Stomach smooth muscle (tissue), 2 donors: ENCODE data around the gene NUDT8.
"Not testable (repeated sequence)": the region's sequence is repeated elsewhere in the genome, so short reads cannot be mapped to it uniquely, and the experiment has no call there.

ENCODE experiments used
- H3K27ac ChIP-seq: one replicate; pipeline ENCODE4 v1.7.0; 2013; ENCODE audit warnings: mild to moderate bottlenecking, low read length, inconsistent platforms
- H3K27me3 ChIP-seq, 2 donors: one replicate each; pipeline ENCODE4 v1.7.0; 2013; ENCODE audit warnings: low read length in 2 of 2; ENCODE audit not compliant: insufficient read depth in 2 of 2, control insufficient read depth in 1 of 2
- H3K36me3 ChIP-seq, 2 donors: one replicate each; pipeline ENCODE4 v1.7.0; 2013; ENCODE audit warnings: low read length in 2 of 2; ENCODE audit not compliant: control insufficient read depth in 2 of 2, insufficient read depth in 2 of 2
- H3K4me1 ChIP-seq: one replicate; pipeline ENCODE4 v1.7.0; 2013; ENCODE audit warnings: low read length; ENCODE audit not compliant: control insufficient read depth, insufficient read depth
- H3K4me3 ChIP-seq, 2 donors: one replicate each; pipeline ENCODE4 v1.7.0; 2013; ENCODE audit warnings: low read length in 2 of 2
- H3K9ac ChIP-seq, 2 donors: one replicate each; pipeline ENCODE4 v1.7.0; 2013; ENCODE audit warnings: low read length in 2 of 2, mild to moderate bottlenecking in 1 of 2
- H3K9me3 ChIP-seq, 2 donors: one replicate each; pipeline ENCODE4 v1.7.0; 2013; ENCODE audit warnings: low read length in 2 of 2; ENCODE audit not compliant: control insufficient read depth in 2 of 2
- donor health status: healthy.
- donor health status: Pancreatic carcinoma.

The NUDT8 gene

DNA sequence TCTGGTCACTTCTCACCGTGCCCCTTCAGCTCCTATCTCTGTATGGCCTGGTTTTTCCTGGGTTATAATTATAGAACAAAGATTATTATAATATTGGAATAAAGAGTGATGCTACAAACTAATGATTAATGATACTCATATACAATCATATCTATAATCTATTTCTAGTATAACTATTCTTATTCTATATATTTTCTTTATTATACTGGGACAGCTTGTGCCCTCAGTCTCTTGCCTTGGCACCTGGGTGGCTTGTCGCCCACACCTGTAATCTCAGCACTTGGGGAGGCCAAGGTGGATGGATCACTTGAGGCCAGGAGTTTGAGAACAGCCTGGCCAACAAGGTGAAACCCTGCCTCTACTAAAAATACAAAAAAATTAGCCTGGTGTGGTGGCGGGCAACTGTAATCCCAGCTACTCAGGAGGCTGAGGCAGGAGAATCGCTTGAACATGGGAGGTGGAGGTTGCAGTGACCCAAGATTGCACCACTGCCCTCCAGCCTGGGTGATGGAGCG, 30.0 kb upstream of the NUDT8 start:
- not testable (repeated sequence) for H3K4me3 ChIP-seq, H3K27me3 ChIP-seq, H3K9ac ChIP-seq, H3K36me3 ChIP-seq, H3K9me3 ChIP-seq, H3K27ac ChIP-seq, H3K4me1 ChIP-seq

DNA sequence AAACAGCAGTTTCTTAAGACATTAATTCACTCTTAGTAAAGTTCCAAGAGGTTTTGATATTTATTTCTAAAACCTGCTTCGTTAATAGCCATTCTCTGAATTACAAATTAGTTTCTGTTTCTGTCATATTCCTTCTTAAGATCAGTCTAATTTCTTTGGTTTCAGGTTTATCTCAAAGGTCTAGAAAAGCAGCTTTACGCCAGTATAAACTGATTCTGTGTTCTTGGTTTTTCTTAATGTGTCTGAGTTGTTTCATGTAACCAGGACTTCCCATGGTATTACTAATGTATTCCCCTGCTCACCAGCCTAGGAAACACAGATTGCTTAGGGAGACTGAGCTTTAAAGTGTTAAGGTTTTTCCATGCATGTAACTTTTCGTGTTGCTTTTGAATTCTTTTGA, 27.6 kb upstream of the NUDT8 start:
- Histone ChIP-seq H3K27ac (no peak overlapping the region), H3K4me3 (no peak overlapping the region), H3K36me3 (no peaks in the 10 kb centered on the region), H3K9ac (no peak overlapping the region), H3K9me3 (no peaks in the 10 kb centered on the region), H3K4me1 (no peaks in the 10 kb centered on the region), H3K27me3 (no peaks in the 10 kb centered on the region)

DNA sequence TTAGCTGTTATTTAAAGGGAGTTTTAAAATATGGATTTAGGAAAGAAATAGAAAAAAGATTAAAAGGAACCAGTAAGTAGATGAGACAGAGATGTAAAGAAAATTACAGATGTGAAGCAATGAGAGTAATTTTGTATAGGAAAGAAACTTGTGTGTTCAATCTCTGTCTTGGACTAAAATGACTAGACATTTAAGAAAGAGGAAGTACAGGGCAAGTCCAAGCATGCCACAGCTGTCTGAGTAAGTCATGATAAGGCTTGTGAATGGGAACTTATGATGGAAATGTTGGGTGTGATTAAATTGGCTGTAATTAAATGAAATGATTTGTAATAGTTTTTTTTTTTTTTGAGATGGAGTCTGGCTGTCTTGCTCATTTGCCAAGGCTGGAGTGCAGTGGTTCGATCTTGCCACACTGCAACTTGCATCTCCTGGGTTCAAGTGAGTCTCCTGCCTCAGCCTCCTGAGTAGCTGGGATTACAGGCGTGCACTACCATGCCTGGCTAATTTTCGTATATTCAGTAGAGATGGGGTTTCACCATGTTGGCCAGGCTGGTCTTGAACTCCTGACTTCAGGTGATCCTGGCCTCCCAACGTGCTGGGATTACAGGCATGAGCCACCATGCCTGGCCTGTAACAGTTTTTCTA, 26.7 kb upstream of the NUDT8 start:
- Histone ChIP-seq H3K36me3 (no peaks in the 10 kb centered on the region), H3K27ac (no peak overlapping the region)

DNA sequence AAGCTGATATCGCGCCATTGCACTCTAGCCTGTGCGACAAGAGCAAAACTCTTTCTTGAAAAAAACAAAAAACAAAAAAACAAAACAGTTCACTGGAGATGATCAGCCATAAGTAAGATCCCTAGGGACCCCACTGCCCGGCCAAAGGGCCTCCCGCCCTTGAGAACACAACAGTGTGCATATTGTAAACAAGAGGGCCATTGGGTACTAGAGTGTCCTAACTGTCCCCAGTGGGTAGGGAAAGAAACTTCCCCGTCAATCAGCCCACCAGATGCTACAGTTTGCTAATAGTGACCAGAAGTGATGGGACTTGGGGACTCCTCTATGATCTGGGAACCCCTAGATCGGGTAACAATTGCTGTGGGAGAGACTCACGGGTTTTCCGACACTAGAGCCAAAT, 24.5 kb upstream of the NUDT8 start:
- no peak overlapping the region for H3K27ac ChIP-seq
- no peak overlapping the region for H3K4me3 ChIP-seq
- H3K9me3 ChIP-seq: no peaks in the 10 kb centered on the region
- H3K27me3 ChIP-seq: peaks cover 3 to 6% of the 10 kb centered on the region in 2 donors
- no peak overlapping the region for H3K9ac ChIP-seq
- H3K4me1 ChIP-seq: no peaks in the 10 kb centered on the region
- no peaks in the 10 kb centered on the region for H3K36me3 ChIP-seq

More for the DNA sequence above, 26.7 kb upstream of the NUDT8 start:
- H3K9ac ChIP-seq: no peak overlapping the region
- no peaks in the 10 kb centered on the region for H3K27me3 ChIP-seq
- H3K4me1 ChIP-seq: no peaks in the 10 kb centered on the region
- no peak overlapping the region for H3K4me3 ChIP-seq
- no peaks in the 10 kb centered on the region for H3K9me3 ChIP-seq

DNA sequence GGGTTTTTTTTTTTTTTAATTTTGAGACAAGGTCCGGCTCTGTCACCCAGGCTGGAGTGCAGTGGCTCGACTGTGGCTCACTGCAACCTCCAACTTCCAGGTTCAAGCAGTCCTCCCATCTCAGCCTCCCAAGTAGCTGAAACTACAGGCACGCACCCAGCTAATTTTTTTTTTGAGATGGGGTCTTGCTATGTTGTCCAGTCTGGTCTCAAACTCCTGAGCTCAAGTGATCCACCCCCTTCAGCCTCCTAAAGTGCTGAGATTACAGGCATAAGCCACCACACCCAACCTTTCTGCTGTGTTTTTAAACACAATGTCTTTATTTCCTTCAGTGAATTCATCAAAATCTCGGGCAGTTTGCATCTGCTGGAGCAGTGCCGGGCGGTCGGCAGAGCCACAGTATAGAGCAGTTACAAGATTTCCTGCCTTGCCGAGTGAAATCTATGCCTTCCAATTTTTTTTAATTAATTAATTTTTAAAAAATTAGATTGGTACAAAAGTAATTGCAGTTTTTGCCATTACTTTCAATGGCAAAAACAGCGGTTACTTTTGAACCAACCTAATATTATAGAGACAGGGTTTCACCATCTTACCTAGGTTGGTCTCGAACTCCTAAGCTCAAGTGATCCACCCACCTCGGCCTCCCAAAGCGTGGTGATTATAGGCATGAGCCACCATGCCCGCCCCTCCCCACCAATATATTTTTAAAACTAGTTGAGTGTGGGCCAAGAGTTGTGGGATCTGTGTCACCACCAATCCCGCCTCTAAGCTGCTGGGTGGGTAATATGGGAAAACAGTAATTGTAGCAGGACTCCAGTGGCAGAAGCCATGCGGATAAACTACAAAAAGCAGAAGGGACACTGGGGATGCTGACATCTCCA, 23.5 kb upstream of the NUDT8 start:
- Histone ChIP-seq H3K36me3 (no peaks in the 10 kb centered on the region), H3K9me3 (no peaks in the 10 kb centered on the region), H3K27me3 (peaks cover 5 to 8% of the 10 kb centered on the region in 2 donors), H3K4me1 (no peaks in the 10 kb centered on the region), H3K9ac (no peak overlapping the region), H3K27ac (no peak overlapping the region), H3K4me3 (no peak overlapping the region)

DNA sequence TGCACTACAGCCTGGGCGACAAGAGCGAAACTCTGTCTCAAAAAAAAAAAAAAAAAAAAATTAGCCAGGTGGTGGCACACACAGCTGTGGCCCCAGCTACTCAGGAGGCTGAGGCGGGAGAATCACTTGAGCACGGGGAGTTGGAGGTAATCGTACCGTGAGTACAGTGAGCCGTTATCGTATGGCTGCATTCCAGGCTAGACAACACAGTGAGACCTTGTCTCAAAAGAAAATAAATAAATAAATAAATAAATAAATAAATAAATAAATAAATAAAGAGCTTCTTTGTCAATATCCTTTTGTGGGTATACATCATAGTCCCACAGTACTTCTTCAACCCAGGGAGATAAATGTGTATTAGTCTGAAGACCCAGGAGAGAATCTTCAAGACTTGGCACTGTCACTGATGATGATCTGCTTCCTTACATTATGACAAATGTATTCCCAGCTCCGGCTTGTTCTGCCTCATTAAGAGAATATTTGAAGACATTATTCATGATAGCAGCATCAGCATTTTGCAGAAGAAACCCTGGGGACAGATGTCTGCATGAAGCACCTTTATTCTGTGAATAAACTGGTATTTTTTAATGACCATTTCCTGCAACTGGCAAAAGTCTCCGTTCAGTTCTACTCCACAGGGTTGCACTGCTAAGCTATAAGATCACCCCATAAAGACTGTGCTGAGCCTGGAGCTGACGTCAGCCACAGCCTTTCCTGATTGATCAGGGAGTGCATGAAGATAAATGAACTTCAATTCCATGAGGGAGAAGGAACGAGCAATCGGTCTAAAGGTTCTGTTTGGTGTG, 22.4 kb upstream of the NUDT8 start:
- Histone ChIP-seq H3K4me1 (no peaks in the 10 kb centered on the region), H3K9me3 (no peaks in the 10 kb centered on the region), H3K4me3 (no peak overlapping the region), H3K27ac (no peak overlapping the region), H3K9ac (no peak overlapping the region), H3K27me3 (peaks cover 5 to 11% of the 10 kb centered on the region in 2 donors), H3K36me3 (no peaks in the 10 kb centered on the region)

DNA sequence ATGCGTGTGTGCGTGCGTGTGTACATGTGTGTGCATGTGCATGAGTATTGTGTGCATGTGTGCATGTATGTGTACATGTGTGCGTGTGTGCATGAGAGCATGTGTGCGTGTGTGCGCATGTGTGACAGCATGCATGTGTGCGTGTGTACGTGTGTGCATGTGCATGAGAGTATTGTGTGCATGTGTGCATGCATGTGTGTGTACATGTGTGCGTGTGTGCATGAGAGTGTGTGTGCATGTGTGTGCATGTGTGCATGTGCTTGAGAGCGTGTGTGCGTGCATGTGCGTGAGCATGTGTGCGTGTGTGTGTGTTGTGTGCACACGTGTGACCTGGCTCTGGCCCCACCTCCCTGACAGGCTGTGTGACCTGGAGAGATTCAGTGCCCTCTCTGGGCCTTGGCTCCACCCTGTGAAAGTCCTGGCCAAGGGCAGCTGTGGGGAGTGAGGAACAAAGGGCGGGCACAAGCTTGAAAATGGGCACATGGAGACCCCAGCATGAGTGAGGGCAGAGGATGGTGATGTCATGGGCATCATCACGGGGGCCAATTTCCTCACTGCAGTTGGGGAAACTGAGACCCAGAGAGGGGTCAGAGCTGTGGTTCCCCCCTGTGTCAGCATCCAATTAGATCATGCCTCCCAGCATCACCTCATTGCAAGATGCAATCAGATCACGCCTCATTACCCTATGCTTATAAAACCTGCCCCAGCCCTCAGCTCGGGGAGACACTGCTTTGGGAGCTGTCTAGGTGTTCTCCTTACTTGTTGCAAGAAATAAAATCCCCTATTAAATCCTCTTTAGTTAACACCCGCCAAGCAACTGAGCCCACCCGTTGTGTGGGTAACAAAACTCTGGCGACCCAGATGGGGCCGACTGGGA, 20.1 kb upstream of the NUDT8 start:
- Histone ChIP-seq H3K9me3 (no peaks in the 10 kb centered on the region), H3K9ac (no peak overlapping the region), H3K4me1 (no peaks in the 10 kb centered on the region), H3K36me3 (no peaks in the 10 kb centered on the region), H3K27me3 (peaks cover 5 to 13% of the 10 kb centered on the region in 2 donors), H3K27ac (no peak overlapping the region), H3K4me3 (no peak overlapping the region)

DNA sequence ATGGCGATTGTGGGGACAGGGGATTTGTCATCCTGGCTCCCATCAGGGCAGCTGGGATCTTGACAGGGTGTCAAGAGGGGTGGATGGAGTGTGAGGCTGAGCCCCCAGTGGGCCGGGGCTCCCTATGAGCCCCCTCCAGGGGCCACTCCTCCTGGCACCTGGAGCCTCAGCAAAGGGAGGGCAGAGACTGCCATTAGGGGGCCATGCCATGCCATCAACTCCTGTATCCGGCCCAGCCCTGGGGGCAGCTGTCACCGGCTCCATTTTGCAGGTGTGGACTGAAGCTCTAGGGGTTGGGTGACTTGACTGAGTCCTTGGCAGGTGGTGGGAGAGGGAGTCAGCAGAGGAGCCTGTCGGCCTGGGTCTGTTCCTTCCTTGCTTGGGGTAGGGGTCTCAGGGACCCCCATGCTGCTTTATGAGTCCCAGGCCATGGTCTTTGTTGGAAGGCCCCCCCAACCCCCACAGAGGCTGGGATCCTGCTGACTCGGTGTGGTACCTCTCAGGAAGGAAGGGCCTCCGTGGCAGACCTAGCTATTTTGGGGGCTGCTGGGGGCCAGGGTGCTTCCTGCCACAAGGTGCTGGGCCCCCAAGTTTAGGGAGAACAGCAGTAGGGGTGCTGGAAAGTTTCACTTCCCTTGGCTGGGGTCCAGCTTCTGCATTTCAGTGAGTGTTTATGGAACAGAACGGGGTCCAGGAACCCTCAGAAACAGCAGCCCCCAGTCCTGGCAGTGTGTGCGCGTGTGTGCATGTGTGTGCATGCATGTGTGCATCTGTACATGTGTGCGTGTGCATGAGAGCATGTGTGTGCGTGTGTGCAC, 19.3 kb upstream of the NUDT8 start:
- Histone ChIP-seq H3K9ac (no peak overlapping the region), H3K27me3 (peaks cover 5 to 13% of the 10 kb centered on the region in 2 donors), H3K4me3 (no peak overlapping the region), H3K4me1 (no peaks in the 10 kb centered on the region), H3K9me3 (no peaks in the 10 kb centered on the region), H3K27ac (no peak overlapping the region), H3K36me3 (no peaks in the 10 kb centered on the region)

DNA sequence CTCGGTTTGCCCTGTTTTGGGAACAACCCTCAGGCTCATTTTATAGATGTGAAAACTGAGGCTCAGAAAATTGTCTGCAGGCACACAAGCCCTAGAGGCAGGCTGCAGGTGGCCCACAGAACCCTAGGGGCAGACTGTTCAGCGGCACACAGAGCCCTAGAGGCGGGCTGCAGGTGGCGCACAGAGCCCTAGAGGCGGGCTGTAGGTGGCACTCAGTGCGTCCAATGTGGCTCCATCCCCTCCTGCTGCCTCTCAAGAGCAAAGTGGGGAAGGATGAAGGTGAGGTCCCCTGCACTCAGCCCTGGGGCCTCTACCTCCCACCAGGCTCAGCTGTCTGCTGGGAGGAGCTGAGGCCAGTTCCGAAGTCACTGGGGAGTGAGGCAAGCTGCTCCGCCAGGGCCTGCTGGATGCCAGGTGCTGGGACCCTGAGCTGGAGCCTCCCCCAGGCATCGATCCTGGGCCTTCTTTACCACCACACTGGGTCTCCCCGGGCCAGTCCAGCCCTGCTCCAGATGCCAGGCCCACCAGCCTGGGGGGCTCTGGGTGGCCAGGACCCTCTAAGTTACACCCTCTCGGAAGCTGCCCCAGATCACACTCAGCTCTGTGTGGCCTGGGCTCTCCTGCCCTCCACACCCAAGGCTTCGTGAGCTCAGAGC, 18.5 kb upstream of the NUDT8 start:
- Histone ChIP-seq H3K9ac (no peak overlapping the region), H3K4me3 (no peak overlapping the region), H3K9me3 (no peaks in the 10 kb centered on the region), H3K27ac (no peak overlapping the region), H3K36me3 (no peaks in the 10 kb centered on the region), H3K4me1 (no peaks in the 10 kb centered on the region), H3K27me3 (peaks cover 5 to 13% of the 10 kb centered on the region in 2 donors)
